Gastrocnemius medialis (tissue), 4 donors: ENCODE measurements around the gene CIDEC.

Experiments used
- CTCF ChIP-seq, 5 experiments: fragments of 450-650 bp in 3 of 5; fragments of 200-600 bp in 2 of 5; sonication (generic) in 2 of 5; IDR thresholded peaks in 4 of 5; conservative IDR thresholded peaks in 1 of 5; 1 replicate in 4 of 5; 2 replicates in 1 of 5; pipeline ENCODE4 v1.5.1; 2016 to 2019; ENCODE audit warnings: antibody characterized with exemption in 5 of 5, mild to moderate bottlenecking in 3 of 5, moderate library complexity in 3 of 5
- POLR2A ChIP-seq, 2 donors: fragments of 450-650 bp; IDR thresholded peaks; one replicate each; pipeline ENCODE4 v1.6.1; 2017; ENCODE audit warnings: antibody characterized with exemption in 2 of 2, mild to moderate bottlenecking in 2 of 2, moderate library complexity in 2 of 2

GRCh38 chr3:9861626-9862130 lies 18.4 kb downstream of the CIDEC start:
- TF ChIP-seq CTCF (IDR thresholded peaks at IDR 0.05 in 4 of 5, conservative IDR thresholded peaks at IDR 0.05 in 1 of 5) (no peak), POLR2A (IDR thresholded peaks at IDR 0.05) (no peak)
